Posterior cingulate gyrus (tissue), 11 donors: ENCODE results near the gene SPRR1A.
A peak's percentile ranks its signal among the peaks of the same experiment; 100 is the strongest.

Experiments used
- DNase-seq, 10 donors: peaks; one replicate each; pipeline versions ENCODE4 v3.0.0 to v3.0.0-alpha.2; 2020 to 2021; ENCODE audit warnings: mixed read lengths in 3 of 10
- intact Hi-C: fragments of 100-400 bp; cut with DNase I; formaldehyde crosslinking; loops from one replicate; pipeline ENCODE4 v1.15.1; 2023

Gene SPRR1A

GRCh38 chr1:152983743-152984142 lies at the start of gene SPRR1A:
Gene SPRR1A (plus strand): TSS chr1:152984081. CDS start chr1:152985231, 1,150 bp downstream.
- intact Hi-C loops: no loop called here
- DNase-seq: no peak

GRCh38 chr1:152940614-152941013 lies 43.3 kb upstream of the SPRR1A start:
- intact Hi-C loops: no loop called here
- no peak for DNase-seq

- intact Hi-C loops: no loop called here
- no peak for DNase-seq
Observed at GRCh38 chr1:152941037-152941711, 42.7 kb upstream of the SPRR1A start.

- intact Hi-C loops: no loop called here
Observed at GRCh38 chr1:152942161-152942560, 41.7 kb upstream of the SPRR1A start.

GRCh38 chr1:152946248-152946647 lies 37.6 kb upstream of the SPRR1A start:
- intact Hi-C loops: no loop called here
- DNase-seq: no peak

More at GRCh38 chr1:152942161-152942560, 41.7 kb upstream of the SPRR1A start:
- DNase-seq: no peak

- DNase-seq: no peak
- intact Hi-C loops: no loop called here
Observed at GRCh38 chr1:152946651-152947256, 37.1 kb upstream of the SPRR1A start, which contains the start of gene SPRR5. Gene SPRR5 (plus strand): TSS chr1:152947206. CDS start chr1:152948555, 1,349 bp downstream.

GRCh38 chr1:152951711-152952110 lies 32.2 kb upstream of the SPRR1A start:
- DNase-seq: no peak
- intact Hi-C loops: no loop called here

GRCh38 chr1:152953761-152954160 lies 30.1 kb upstream of the SPRR1A start:
- intact Hi-C loops: no loop called here
- DNase-seq: peak in 1 of 10 donors; percentile 55

GRCh38 chr1:152954436-152954835 lies 29.4 kb upstream of the SPRR1A start:
- intact Hi-C loops: no loop called here
- DNase-seq: no peak

- no peak for DNase-seq
- intact Hi-C loops: no loop called here
Observed at GRCh38 chr1:152957561-152957960, 26.3 kb upstream of the SPRR1A start.

GRCh38 chr1:152959273-152959672 lies 24.6 kb upstream of the SPRR1A start:
- intact Hi-C loops: no loop called here
- no peak for DNase-seq

GRCh38 chr1:152959801-152960451 lies 24.0 kb upstream of the SPRR1A start:
- DNase-seq: peak in 1 of 10 donors; percentile 65
- intact Hi-C loops: no loop called here

- peak in 1 of 10 donors; percentile 29 for DNase-seq
- intact Hi-C loops: no loop called here
Observed at GRCh38 chr1:152960452-152961044, 23.3 kb upstream of the SPRR1A start.

GRCh38 chr1:152961226-152961891 lies 22.5 kb upstream of the SPRR1A start:
- intact Hi-C loops: no loop called here
- DNase-seq: no peak

GRCh38 chr1:152962876-152963415 lies 20.9 kb upstream of the SPRR1A start:
- DNase-seq: peak in 1 of 10 donors; percentile 29
- intact Hi-C loops: no loop called here

- intact Hi-C loops: no loop called here
- no peak for DNase-seq
Observed at GRCh38 chr1:152964536-152964935, 19.3 kb upstream of the SPRR1A start.

GRCh38 chr1:152965853-152966252 lies 18.0 kb upstream of the SPRR1A start:
- intact Hi-C loops: no loop called here
- DNase-seq: peak in 1 of 10 donors; percentile 15

GRCh38 chr1:152967201-152967600 lies 16.7 kb upstream of the SPRR1A start:
- peak in 1 of 10 donors; percentile 57 for DNase-seq
- intact Hi-C loops: no loop called here

GRCh38 chr1:152968248-152968647 lies 15.6 kb upstream of the SPRR1A start:
- DNase-seq: no peak
- intact Hi-C loops: no loop called here

GRCh38 chr1:152969036-152969435 lies 14.8 kb upstream of the SPRR1A start:
- DNase-seq: peak in 1 of 10 donors; percentile 67
- intact Hi-C loops: no loop called here
